GM18508 (cell line): Measurements from ENCODE around the gene THUMPD1.
"Not testable (repeated sequence)": the region's sequence is repeated elsewhere in the genome, so short reads cannot be mapped to it uniquely, and the experiment has no call there.

ENCODE experiments used
- ATAC-seq: cut with Tn5 transposase; IDR thresholded peaks from one replicate; pipeline ENCODE4 v1.9.1; 2021; ENCODE audit warnings: moderate number of reproducible peaks; ENCODE audit not compliant: insufficient read depth, unreplicated experiment

Gene THUMPD1

GRCh38 chr16:20750558-20750957 is 8.9 kb upstream of the THUMPD1 start:
- no peak for ATAC-seq

DNA sequence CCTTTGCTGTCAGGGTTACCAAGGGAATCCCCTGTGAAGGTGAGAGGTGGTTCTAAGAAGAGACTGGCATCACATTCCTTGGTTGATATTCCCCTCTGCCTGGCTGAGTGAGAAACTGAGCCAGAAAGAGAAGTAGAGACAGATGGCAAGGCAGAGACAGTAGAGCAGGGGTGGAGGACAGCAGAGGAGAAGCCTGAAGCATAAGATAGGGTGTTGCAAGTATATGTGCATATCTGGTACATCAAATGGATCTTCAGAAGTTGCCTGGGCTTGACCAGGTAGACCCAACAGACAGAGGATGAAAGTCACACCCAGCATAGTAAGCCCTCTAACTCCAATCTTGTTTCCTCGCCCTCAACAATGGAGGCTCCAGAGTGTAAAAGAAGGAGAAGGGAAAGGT is 7.9 kb upstream of the THUMPD1 start:
- no peak for ATAC-seq

GRCh38 chr16:20747030-20747816 is 5.6 kb upstream of the THUMPD1 start:
- no peak for ATAC-seq

DNA sequence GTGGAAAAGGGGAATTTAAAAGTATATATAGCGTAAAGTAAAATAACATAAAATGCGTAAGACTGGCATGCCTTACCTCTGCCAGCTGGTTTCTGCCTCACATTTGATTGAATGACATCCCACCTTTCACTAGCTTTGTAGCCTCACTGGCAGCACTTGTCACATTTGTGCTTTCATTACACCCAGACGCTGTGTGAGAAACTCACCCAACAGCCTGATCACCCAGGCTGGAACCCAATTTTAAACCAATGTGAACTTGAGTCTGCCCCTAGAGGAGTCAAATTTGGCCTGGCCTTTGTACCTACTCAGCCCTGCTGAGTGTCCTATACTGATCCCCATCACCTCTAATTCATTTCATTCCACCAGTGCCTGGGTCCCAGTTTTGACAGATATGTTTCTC is 4.8 kb upstream of the THUMPD1 start:
- ATAC-seq, result no peak

- no peak for ATAC-seq
Measured at GRCh38 chr16:20744922-20745440, 3.4 kb upstream of the THUMPD1 start.

- ATAC-seq, result no peak
Measured at GRCh38 chr16:20743591-20743990, 2.0 kb upstream of the THUMPD1 start.

- peak; percentile 39 for ATAC-seq
Measured at GRCh38 chr16:20740901-20741521, 607 bp downstream of the THUMPD1 start.

DNA sequence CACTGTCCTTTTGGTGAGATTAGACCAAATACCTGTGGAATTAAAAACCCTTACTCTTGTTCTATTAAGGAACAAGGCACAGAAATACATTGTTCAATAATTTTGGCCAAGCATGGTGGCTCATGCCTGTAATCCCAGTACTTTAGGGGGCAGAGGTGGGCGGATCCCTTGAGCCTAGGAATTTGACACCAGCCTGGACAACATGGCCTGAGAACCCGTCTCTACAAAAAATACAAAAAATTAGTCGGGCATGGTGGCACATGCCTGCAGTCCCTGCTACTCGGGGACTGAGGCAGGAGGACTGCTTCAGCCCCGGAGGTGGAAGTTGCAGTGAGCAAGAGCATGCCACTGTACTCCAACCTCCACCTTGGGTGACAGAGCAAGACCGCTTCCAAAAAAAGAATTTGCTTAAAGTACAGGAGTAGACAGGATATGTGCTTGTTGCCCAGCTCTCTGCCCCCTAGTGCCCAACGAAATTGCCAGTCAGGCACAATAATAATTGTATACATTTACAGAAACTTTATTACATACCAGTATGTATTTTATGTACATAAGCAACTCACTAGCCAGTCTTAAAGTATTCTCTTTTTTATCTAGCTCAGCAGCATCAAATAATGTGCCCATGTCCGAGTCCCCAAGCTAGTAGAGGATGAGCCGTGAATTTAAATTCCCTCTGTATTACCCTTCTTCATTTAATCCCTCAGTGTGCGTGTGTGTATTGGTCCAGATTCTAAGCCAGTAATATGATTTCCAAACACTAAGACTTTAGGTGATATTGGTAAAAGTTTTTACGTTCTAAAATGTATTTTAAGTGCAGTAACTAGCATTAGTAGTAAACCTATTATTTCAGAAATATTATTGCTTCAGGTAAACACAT is 1.4 kb downstream of the THUMPD1 start:
- no peak for ATAC-seq

DNA sequence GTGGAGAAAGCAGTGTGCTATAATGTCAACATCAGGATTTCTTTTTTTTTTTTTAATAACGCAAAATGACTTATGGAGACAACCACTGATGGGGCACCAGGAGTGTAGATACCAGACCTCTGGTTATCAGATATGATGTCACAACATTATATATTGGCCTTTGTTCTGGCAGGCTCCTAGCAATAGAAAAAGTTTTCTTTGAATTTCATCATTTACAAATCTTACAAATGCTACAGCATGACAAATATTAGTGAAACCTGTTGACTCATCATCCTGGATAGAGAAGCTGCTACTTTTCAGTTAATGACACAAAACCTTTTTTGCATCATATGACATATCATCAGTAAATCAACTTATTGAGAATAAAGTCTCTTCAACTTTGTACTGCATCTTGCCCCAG is 6.1 kb downstream of the THUMPD1 start:
- no peak for ATAC-seq

GRCh38 chr16:20734782-20735181 is 6.8 kb downstream of the THUMPD1 start:
- no peak for ATAC-seq

DNA sequence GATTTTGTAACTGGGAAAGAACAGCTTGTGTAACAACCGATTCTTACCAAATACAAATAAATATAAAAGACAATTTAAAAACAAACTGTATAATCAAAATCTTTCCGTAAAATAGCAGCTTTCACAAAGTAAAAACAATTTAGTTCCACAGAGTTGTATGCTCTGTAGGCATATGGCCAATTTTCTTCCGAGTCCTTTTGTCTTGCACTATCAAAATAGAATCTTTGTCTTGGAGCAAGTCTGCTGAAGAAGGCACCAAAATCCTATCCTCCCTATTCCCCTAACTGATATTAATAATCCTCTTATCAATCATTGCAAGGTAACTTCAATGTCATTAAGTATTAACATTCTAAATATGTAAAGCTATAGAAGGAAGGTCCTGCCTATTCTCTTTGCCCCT is 7.6 kb downstream of the THUMPD1 start:
- ATAC-seq, result no peak

DNA sequence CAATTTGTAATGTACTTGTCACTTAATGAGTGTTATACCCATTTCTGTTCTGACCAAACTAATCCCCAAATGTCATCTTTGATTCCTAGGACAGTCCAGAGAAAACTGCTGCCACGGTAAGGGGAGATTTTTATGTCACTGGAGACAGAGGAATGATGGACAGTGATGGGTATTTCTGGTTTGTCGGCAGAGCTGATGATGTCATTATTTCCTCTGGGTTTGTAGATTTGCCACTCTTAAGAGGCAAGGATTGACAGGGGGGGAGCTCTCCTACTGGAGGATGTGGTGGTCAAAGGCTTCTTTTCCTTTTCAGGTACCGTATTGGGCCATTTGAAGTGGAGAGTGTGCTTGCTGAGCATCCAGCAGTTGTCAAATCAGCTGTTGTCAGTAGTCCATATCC is 12.5 kb downstream of the THUMPD1 start:
- no peak for ATAC-seq

- ATAC-seq, result no peak
Measured at GRCh38 chr16:20727181-20727580, 14.4 kb downstream of the THUMPD1 start.

DNA sequence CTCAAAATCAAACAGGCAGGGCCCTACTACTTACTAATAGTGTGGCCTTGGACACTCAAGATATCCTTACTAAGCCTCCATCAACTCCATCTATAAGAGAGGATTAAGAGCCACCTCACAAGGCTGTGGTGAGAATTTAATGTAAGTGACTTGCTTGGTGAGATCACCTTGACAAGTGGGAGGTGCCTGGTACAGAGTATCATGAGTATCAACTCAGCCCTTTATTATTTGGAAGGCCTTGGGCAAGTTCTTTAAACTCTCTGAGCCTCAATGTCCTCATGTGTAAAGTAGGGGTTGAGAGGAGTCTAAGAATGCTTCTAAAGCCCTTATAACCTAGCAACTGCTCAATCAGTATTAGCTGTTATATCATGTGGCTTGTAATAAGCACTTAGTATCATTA is 15.0 kb downstream of the THUMPD1 start:
- ATAC-seq, result no peak

DNA sequence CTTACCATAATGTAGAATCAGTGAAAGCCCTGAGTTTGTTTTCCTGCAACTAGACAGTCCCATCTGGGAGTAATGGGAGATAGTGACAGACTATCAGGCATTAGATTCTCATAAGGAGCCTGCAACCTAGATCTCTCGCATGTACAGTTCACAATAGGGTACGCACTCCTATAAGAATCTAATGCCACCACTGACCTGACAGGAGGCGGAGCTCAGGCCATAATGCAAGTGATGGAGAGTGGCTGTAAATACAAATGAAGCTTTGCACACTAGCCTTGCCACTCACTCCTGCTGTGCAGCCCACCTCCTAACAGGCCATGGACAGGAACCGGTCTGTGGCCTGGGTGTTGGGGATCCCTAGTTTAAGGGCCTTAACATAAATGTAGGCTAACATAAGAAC is 21.4 kb downstream of the THUMPD1 start:
- ATAC-seq, result no peak

GRCh38 chr16:20717718-20718117 is 23.9 kb downstream of the THUMPD1 start:
- not testable (repeated sequence) for ATAC-seq

- no peak for ATAC-seq
Measured at GRCh38 chr16:20711277-20711911, 30.2 kb downstream of the THUMPD1 start.

GRCh38 chr16:20708129-20708528 is 33.5 kb downstream of the THUMPD1 start:
- not testable (repeated sequence) for ATAC-seq

DNA sequence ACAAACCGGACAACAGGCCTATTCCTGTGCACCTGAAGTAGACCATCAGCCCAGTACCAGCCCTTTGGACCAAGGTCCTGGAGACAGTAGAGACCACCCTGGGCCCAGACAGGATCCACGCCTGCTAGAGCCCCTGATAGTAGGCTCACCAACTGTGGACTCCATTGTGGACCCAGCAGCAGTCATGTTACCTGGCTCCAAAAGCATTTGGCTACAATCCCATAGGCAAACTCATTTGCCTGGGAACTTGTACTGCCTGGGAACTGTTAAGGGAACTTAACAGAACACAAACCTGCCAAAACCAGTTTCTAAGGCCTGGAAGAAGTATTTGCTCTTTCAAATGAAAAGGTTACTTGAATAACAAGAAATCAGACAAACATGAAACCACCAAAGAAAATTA is 34.2 kb downstream of the THUMPD1 start:
- ATAC-seq, result no peak

DNA sequence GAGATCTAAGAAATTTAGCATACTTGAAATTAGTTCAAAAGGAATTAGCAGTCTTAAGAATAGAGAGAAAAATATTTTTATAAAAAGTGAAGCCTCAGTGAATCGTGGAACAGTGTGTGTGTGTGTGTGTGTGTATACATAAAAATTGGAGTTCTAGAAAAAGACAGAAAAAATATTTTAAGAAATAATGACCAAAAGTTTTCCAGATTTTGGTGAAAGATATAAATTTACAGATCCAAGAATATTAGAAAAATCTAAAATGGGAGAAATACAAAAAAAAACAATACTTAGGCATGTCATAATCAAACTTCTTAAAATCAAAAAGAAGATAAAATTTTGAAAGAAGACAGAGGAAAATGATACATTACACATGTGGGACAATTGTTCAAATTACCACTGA is 35.6 kb downstream of the THUMPD1 start:
- ATAC-seq, result not testable (repeated sequence)
